SK-N-SH (cell line): ENCODE data around the gene MACIR. TPM values are rescaled to one million over a fixed set of nuclear protein-coding genes. Genes with fewer than 3 reads are reported as not detected.

Experiments
- CTCF ChIA-PET: fragments of 300-600, 350-600 bp; formaldehyde crosslinking; extraction: SDS; loops from one replicate; lab custom pipeline; 2021; lab: Yijun Ruan, JAX
- POLR2A ChIA-PET: fragments of 350-600 bp; sonication (Branson Sonifier 250); formaldehyde crosslinking; extraction: SDS; loops from one replicate; lab custom pipeline; 2020; ENCODE audit warnings: antibody characterized with exemption, inconsistent platforms; lab: Yijun Ruan, JAX
- DNase-seq: peaks from one replicate; pipeline ENCODE4 v3.0.0; 2012
- H2AFZ ChIP-seq: fragments of 200-600 bp; sonication (generic); 2 replicates; pipeline ENCODE4 v1.8.1; 2016; ENCODE audit warnings: antibody characterized with exemption, mild to moderate bottlenecking, low read depth
- H3F3A ChIP-seq: fragments of 200-600 bp; sonication (generic); replicated peaks from 2 replicates; pipeline ENCODE3; 2016; ENCODE audit warnings: antibody characterized with exemption, mild to moderate bottlenecking; ENCODE audit not compliant: insufficient read depth
- H3K27ac ChIP-seq, 2 experiments: fragments of 200-500 bp in 1 of 2; fragments of 200-600 bp in 1 of 2; sonication (Bioruptor generic) in 1 of 2; sonication (generic), shearing (Covaris generic) in 1 of 2; 2 replicates each; pipeline versions ENCODE4 v1.5.1 to v1.6.1; 2014 to 2016; ENCODE audit warnings: low read depth in 2 of 2, inconsistent platforms in 1 of 2, low read length in 1 of 2, mild to moderate bottlenecking in 1 of 2, mixed read lengths in 1 of 2
- H3K27me3 ChIP-seq: fragments of 200-600 bp; sonication (generic), shearing (Covaris generic); 2 replicates; pipeline ENCODE4 v1.6.1; 2016; ENCODE audit warnings: mixed run types; ENCODE audit not compliant: insufficient read depth
- H3K36me3 ChIP-seq, 2 experiments: fragments of 200-500 bp in 1 of 2; fragments of 200-600 bp in 1 of 2; sonication (Bioruptor generic) in 1 of 2; sonication (generic) in 1 of 2; replicated peaks in 1 of 2; 2 replicates each; pipeline versions ENCODE3 to v1.5.1; 2014 to 2016; ENCODE audit warnings: low read length in 1 of 2, mild to moderate bottlenecking in 1 of 2; ENCODE audit not compliant: insufficient read depth in 2 of 2, control insufficient read depth in 1 of 2
- H3K4me1 ChIP-seq, 2 experiments: fragments of 200-500 bp in 1 of 2; fragments of 200-600 bp in 1 of 2; sonication (Bioruptor generic) in 1 of 2; sonication (generic), shearing (Covaris generic) in 1 of 2; 2 replicates each; pipeline versions ENCODE4 v1.5.1 to v1.6.1; 2014 to 2016; ENCODE audit warnings: low read depth in 1 of 2, low read length in 1 of 2, mixed run types in 1 of 2; ENCODE audit not compliant: insufficient read depth in 2 of 2, control insufficient read depth in 1 of 2
- H3K4me2 ChIP-seq: fragments of 200-600 bp; sonication (generic), shearing (Covaris generic); 2 replicates; pipeline ENCODE4 v1.6.1; 2017; ENCODE audit warnings: mixed run types
- H3K4me3 ChIP-seq, 2 experiments: fragments of 200-500 bp in 1 of 2; fragments of 200-600 bp in 1 of 2; sonication (Bioruptor generic) in 1 of 2; sonication (generic), shearing (Covaris generic) in 1 of 2; 2 replicates each; pipeline versions ENCODE4 v1.5.1 to v1.8.1; 2014 to 2016; ENCODE audit warnings: low read depth in 2 of 2, inconsistent platforms in 1 of 2, low read length in 1 of 2, mild to moderate bottlenecking in 1 of 2, mixed read lengths in 1 of 2, moderate library complexity in 1 of 2
- H3K79me2 ChIP-seq: fragments of 200-600 bp; sonication (generic); 2 replicates; pipeline ENCODE4 v1.8.1; 2017; ENCODE audit warnings: mild to moderate bottlenecking; ENCODE audit not compliant: insufficient read depth
- H3K9ac ChIP-seq: fragments of 200-600 bp; sonication (generic); 2 replicates; pipeline ENCODE4 v1.6.1; 2017; ENCODE audit warnings: mixed run types
- H3K9me2 ChIP-seq: fragments of 200-600 bp; sonication (generic); 2 replicates; pipeline ENCODE4 v1.6.1; 2017; ENCODE audit warnings: mixed run types
- H3K9me3 ChIP-seq: fragments of 200-600 bp; sonication (generic); 2 replicates; pipeline ENCODE4 v1.6.1; 2017; ENCODE audit warnings: mixed run types, mild to moderate bottlenecking, moderate library complexity
- H4K20me1 ChIP-seq: fragments of 200-600 bp; sonication (generic); 2 replicates; pipeline ENCODE4 v1.6.1; 2017; ENCODE audit warnings: mild to moderate bottlenecking, mixed run types; ENCODE audit not compliant: insufficient read depth
- CHD2 ChIP-seq: fragments of 150-350 bp; IDR thresholded peaks from 2 replicates; pipeline ENCODE4 v1.6.1; 2018; ENCODE audit warnings: low read length; ENCODE audit not compliant: partially characterized antibody
- CTCF ChIP-seq: fragments of 200-600 bp; sonication (generic); IDR thresholded peaks from 2 replicates; pipeline ENCODE4 v1.6.1; 2017; ENCODE audit warnings: antibody characterized with exemption, mild to moderate bottlenecking, moderate library complexity
- ELF1 ChIP-seq: IDR thresholded peaks from 2 replicates; pipeline ENCODE4 v1.4.0; 2012
- EP300 ChIP-seq, 2 experiments: IDR thresholded peaks; 2 replicates each; pipeline versions ENCODE4 v1.4.0 to v1.6.1; 2012; ENCODE audit warnings: borderline replicate concordance in 1 of 2, low read depth in 1 of 2, low read length in 1 of 2
- FOXJ3 ChIP-seq: sonication (generic); formaldehyde crosslinking; IDR thresholded peaks from 2 replicates; pipeline ENCODE4 v1.5.1; 2020; ENCODE audit warnings: mild to moderate bottlenecking, missing genetic modification reagents
- JUND ChIP-seq: IDR thresholded peaks from 2 replicates; pipeline ENCODE4 v1.4.0; 2012
- MAX ChIP-seq: IDR thresholded peaks from 2 replicates; pipeline ENCODE4 v1.4.0; 2012; ENCODE audit warnings: low read depth
- NRF1 ChIP-seq: IDR thresholded peaks from 2 replicates; pipeline ENCODE4 v1.6.1; 2012; ENCODE audit warnings: low read depth, mild to moderate bottlenecking, low read length
- TEAD4 ChIP-seq: IDR thresholded peaks from 2 replicates; pipeline ENCODE4 v1.4.0; 2012; ENCODE audit warnings: mild to moderate bottlenecking, borderline replicate concordance; ENCODE audit not compliant: insufficient read depth
- USF1 ChIP-seq: IDR thresholded peaks from 2 replicates; pipeline ENCODE4 v1.4.0; 2012; ENCODE audit warnings: low read depth, borderline replicate concordance
- WGBS: methylation state at CpG from one replicate; pipeline ENCODE4 v1.1.6; 2017; ENCODE audit warnings: low lambda C conversion rate; 5-methylcytosine and 5-hydroxymethylcytosine counted together
- polyA plus RNA-seq, 3 experiments: library from polyadenylated mRNA; depleted of rRNA; stranded (reverse); fragments of >200 nt; gene quantifications; 2 replicates each; pipeline ENCODE4 v1.2.3, GENCODE V29; 2012

The MACIR gene
- polyA plus RNA-seq, 1 of the 3 experiments (the other 2 are of a cell fraction): 24.7 TPM

- CTCF ChIA-PET: interaction anchor here (1.7 to 2.2 kb wide), 3 partner anchors 13 to 264 kb away, joined by 5 to 7 read pairs (median 5); no protein-coding TSS in a partner anchor
- Histone ChIP-seq H2AFZ (no peak overlapping the region), H3K4me2 (no peak overlapping the region), H3K9me2 (no peaks in the 10 kb centered on the region), H3K79me2 (no peaks in the 10 kb centered on the region), H3K9me3 (no peaks in the 10 kb centered on the region), H3F3A (no peaks in the 10 kb centered on the region), H3K4me3 (no peak overlapping the region), H3K27ac (no peak overlapping the region), H4K20me1 (no peaks in the 10 kb centered on the region), H3K27me3 (no peaks in the 10 kb centered on the region), H3K9ac (no peak overlapping the region)
- DNase-seq: no peak
- 96% methylated on average over 2 of the region's 2 CpGs for WGBS
- POLR2A ChIA-PET: no interaction called here
- no peak for TF ChIP-seq USF1
- no peak for TF ChIP-seq ELF1
- TF ChIP-seq NRF1: no peak
- TF ChIP-seq CTCF: no peak
- no peak for TF ChIP-seq JUND
- no peak for TF ChIP-seq CHD2
- TF ChIP-seq, all 33 proteins: peak for 0
- Histone ChIP-seq H3K4me1 (no peaks in the 10 kb centered on the region; a peak in 2 of 4 replicates), H3K36me3 (peaks cover 9 to 12% of the 10 kb centered on the region in 2 experiments)
These were observed 46.7 kb upstream of the MACIR start for GRCh38 chr5:103211576-103212561.

- Histone ChIP-seq H3K9ac (no peak overlapping the region), H3K27me3 (no peaks in the 10 kb centered on the region), H4K20me1 (no peaks in the 10 kb centered on the region), H2AFZ (no peak overlapping the region), H3K9me2 (no peaks in the 10 kb centered on the region), H3K4me2 (no peak overlapping the region), H3F3A (no peaks in the 10 kb centered on the region), H3K4me1 (no peaks in the 10 kb centered on the region; a peak in 1 of 4 replicates), H3K9me3 (no peaks in the 10 kb centered on the region), H3K4me3 (no peak overlapping the region), H3K27ac (no peak overlapping the region; a peak in 1 of 4 replicates), H3K36me3 (peaks cover 0 to 4% of the 10 kb centered on the region in 2 experiments), H3K79me2 (no peaks in the 10 kb centered on the region)
- CTCF ChIA-PET: interaction anchor here (1.9 to 5.2 kb wide), 4 partner anchors 8 to 260 kb away, joined by 5 to 24 read pairs (median 10); no protein-coding TSS in a partner anchor
- DNase-seq: no peak
- 50% methylated on average over 2 of the region's 2 CpGs for WGBS
- POLR2A ChIA-PET: no interaction called here
- no peak for TF ChIP-seq FOXJ3 (CRISPR knock-in tag)
- no peak for TF ChIP-seq MAX
- no peak for TF ChIP-seq NRF1
- TF ChIP-seq CTCF: no peak
- no peak for TF ChIP-seq ELF1
- TF ChIP-seq EP300 (IDR thresholded peaks at IDR 0.05; ENCODE audit: borderline replicate concordance in 1 of 2, low read depth in 1 of 2, low read length in 1 of 2): no peak
- TF ChIP-seq USF1: no peak
- TF ChIP-seq TEAD4: no peak
These were observed 42.4 kb upstream of the MACIR start for GRCh38 chr5:103216137-103216536.
